Stomach (tissue), 9 donors: ENCODE measurements around the gene CFAP100. TPM values are rescaled to one million over a fixed set of nuclear protein-coding genes. Genes with fewer than 3 reads are reported as not detected.

Experiments used
- DNase-seq, 2 donors: peaks; one replicate each; pipeline versions ENCODE4 v3.0.0 to v3.0.0-alpha.2; 2013 to 2019
- H3K27ac ChIP-seq, 5 donors: fragments of 200-600 bp in 4 of 5; sonication (generic) in 4 of 5; one replicate each; pipeline ENCODE4 v1.5.1; 2013 to 2019; ENCODE audit warnings: mild to moderate bottlenecking in 1 of 5, moderate library complexity in 1 of 5
- H3K27me3 ChIP-seq, 3 donors: fragments of 200-600 bp; sonication (generic); one replicate each; pipeline ENCODE4 v1.5.1; 2017 to 2019; ENCODE audit warnings: mixed run types in 1 of 3
- H3K36me3 ChIP-seq, 4 donors: fragments of 200-600 bp; sonication (generic); 1 replicate in 3 of 4; 2 replicates in 1 of 4; pipeline ENCODE4 v1.5.1; 2016 to 2019
- H3K4me1 ChIP-seq, 4 donors: fragments of 200-600 bp; sonication (generic); one replicate each; pipeline ENCODE4 v1.5.1; 2016 to 2019
- H3K4me3 ChIP-seq, 4 donors: fragments of 200-600 bp; sonication (generic) in 3 of 4; one replicate each; pipeline ENCODE4 v1.5.1; 2016 to 2019; ENCODE audit warnings: mild to moderate bottlenecking in 1 of 4
- H3K9me3 ChIP-seq, 4 donors: fragments of 200-600 bp; sonication (generic); one replicate each; pipeline ENCODE4 v1.5.1; 2016 to 2019
- EP300 ChIP-seq: sonication (generic); formaldehyde crosslinking; IDR thresholded peaks from one replicate; pipeline ENCODE4 v1.6.1; 2017; ENCODE audit warnings: antibody characterized with exemption
- POLR2A ChIP-seq, 4 donors: fragments of 450-650 bp; IDR thresholded peaks; one replicate each; pipeline ENCODE4 v1.6.1; 2016; ENCODE audit warnings: antibody characterized with exemption in 4 of 4, control low read depth in 2 of 4, mild to moderate bottlenecking in 1 of 4, moderate library complexity in 1 of 4
- POLR2AphosphoS5 ChIP-seq, 3 donors: sonication (generic); formaldehyde crosslinking; IDR thresholded peaks; one replicate each; pipeline ENCODE4 v1.6.1; 2016; ENCODE audit warnings: antibody characterized with exemption in 3 of 3
- WGBS, 5 donors: extraction: QIAGEN DNeasy Blood & Tissue Kit in 3 of 5; methylation state at CpG; one replicate each; pipeline versions ENCODE4 v1.1.5 to v1.1.7; 2013 to 2018; 5-methylcytosine and 5-hydroxymethylcytosine counted together
- intact Hi-C: fragments of 100-400 bp; cut with DNase I; formaldehyde crosslinking; loops from one replicate; pipeline ENCODE4 v1.15.1; 2023; ENCODE audit warnings: low total_unique reads
- polyA plus RNA-seq, 3 donors: library from polyadenylated mRNA; stranded (reverse); fragments of 200-250 nt; gene quantifications; one replicate each; pipeline ENCODE4 v1.2.3, GENCODE V29; 2013
- total RNA-seq, 5 donors: library from RNA; depleted of rRNA; stranded (reverse); fragments of >200 nt; gene quantifications; one replicate each; pipeline versions ENCODE4 v1.1.0 to v1.2.3, GENCODE V29; 2014 to 2016
- TF ChIP-seq, protein P1 (sequence below), 7 experiments: fragments of 450-650 bp in 4 of 7; fragments of 200-600 bp in 3 of 7; sonication (generic) in 3 of 7; IDR thresholded peaks; one replicate each; pipeline ENCODE4 v1.5.1; 2016 to 2019; ENCODE audit warnings: antibody characterized with exemption in 7 of 7, control low read depth in 2 of 7, mild to moderate bottlenecking in 1 of 7
- donor health status: healthy with polysubstance abuse.
- donor health status: Bipolar disorder and iron deficiency.
- donor health status: healthy.

Gene CFAP100
- total and polyA plus RNA-seq, 8 donors, result not detected

DNA sequence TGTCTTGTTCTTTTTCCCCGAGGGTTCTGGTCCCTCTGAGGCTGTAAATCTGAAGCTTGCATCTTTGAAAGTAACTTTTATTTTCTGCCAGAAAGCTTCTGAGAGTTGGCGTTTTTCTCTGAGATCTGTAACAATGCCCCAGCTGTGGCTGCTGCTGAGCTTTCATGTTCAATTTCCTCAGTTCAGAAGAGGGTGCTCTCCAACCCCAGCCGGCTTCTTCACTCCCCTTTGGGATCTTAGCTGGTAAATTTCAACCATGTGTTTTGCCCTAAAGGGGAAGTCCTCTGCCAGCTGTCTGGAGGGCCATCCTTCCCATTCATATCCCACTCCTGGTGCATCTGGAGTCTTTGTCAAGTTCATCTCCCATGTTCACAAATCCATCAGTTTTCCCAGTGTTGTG lies 18.3 kb upstream of the CFAP100 start:
- intact Hi-C loops, result no loop called here
- H3K36me3 ChIP-seq, result no peaks in the 10 kb centered on the region

DNA sequence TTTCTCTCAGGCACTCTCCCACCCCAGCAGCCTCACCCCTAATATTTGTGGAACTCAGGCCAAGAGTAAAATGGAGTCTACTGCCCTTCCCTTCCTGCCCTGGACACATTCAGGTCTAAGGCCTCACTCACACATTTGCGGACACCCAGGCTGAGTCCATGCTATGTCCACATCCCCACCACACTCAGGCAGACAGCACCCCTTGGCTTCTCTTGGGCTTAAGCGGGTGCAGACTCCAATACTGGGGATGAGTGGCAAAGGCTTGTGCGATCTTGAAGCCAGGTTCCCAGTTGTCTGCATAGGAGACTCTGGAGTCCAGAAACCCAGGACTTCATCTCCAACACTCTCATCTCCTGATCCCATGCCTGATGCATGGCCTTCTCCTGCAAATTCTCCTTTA lies 17.5 kb upstream of the CFAP100 start:
- Histone ChIP-seq H3K9me3 (no peaks in the 10 kb centered on the region), H3K27ac (no peak overlapping the region), H3K27me3 (peaks cover 0 to 18% (median 5%) of the 10 kb centered on the region in 3 donors), H3K4me3 (no peak overlapping the region), H3K36me3 (no peaks in the 10 kb centered on the region), H3K4me1 (no peaks in the 10 kb centered on the region)
- 98 to 100% (median 99%) methylated on average over 2 to 3 of the region's 3 CpGs for WGBS, 5 donors
- intact Hi-C loops, result no loop called here
- no peak for DNase-seq
- no peak for TF ChIP-seq EP300
- no peak for TF ChIP-seq POLR2AphosphoS5 (IDR thresholded peaks at IDR 0.05)
- no peak for TF ChIP-seq POLR2A (IDR thresholded peaks at IDR 0.05)
- TF ChIP-seq, protein P1, sequence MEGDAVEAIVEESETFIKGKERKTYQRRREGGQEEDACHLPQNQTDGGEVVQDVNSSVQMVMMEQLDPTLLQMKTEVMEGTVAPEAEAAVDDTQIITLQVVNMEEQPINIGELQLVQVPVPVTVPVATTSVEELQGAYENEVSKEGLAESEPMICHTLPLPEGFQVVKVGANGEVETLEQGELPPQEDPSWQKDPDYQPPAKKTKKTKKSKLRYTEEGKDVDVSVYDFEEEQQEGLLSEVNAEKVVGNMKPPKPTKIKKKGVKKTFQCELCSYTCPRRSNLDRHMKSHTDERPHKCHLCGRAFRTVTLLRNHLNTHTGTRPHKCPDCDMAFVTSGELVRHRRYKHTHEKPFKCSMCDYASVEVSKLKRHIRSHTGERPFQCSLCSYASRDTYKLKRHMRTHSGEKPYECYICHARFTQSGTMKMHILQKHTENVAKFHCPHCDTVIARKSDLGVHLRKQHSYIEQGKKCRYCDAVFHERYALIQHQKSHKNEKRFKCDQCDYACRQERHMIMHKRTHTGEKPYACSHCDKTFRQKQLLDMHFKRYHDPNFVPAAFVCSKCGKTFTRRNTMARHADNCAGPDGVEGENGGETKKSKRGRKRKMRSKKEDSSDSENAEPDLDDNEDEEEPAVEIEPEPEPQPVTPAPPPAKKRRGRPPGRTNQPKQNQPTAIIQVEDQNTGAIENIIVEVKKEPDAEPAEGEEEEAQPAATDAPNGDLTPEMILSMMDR (IDR thresholded peaks at IDR 0.05), result no peak

More for the DNA sequence above, 18.3 kb upstream of the CFAP100 start:
- TF ChIP-seq, protein P1 (IDR thresholded peaks at IDR 0.05), result no peak
- TF ChIP-seq POLR2A (IDR thresholded peaks at IDR 0.05) (no peak), EP300 (no peak), POLR2AphosphoS5 (IDR thresholded peaks at IDR 0.05) (no peak)
- Histone ChIP-seq H3K27me3 (peaks cover 0 to 17% (median 5%) of the 10 kb centered on the region in 3 donors), H3K4me3 (no peak overlapping the region), H3K27ac (peak overlapping the region in 1 of 5 donors; percentile 29), H3K9me3 (no peaks in the 10 kb centered on the region), H3K4me1 (no peaks in the 10 kb centered on the region)
- WGBS, 5 donors, result 39 to 48% (median 41%) methylated on average over 3 of the region's 3 CpGs
- DNase-seq, result peak in 1 of 2 donors; percentile 7

DNA sequence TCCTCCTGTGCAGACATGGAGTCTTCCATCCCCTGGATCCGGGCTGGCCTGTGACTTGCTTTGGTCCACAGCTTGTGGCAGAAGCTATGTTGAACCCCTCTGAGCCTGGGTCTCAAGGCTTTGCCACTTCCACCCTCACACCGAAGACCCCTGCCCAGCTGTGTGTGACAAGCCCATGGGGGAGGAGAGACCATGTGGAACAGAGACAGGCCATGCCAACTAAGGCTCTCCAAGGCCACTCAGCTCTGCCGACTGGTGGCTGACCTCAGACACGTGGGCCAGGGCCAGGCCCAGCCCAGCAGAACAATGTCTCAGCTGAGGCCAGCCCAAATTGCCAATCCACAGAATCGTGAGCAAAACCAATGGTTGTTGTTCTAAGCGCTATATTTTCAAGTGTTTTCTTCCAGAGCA lies 16.4 kb upstream of the CFAP100 start:
- TF ChIP-seq POLR2A (IDR thresholded peaks at IDR 0.05), result no peak
- TF ChIP-seq, protein P1 (IDR thresholded peaks at IDR 0.05), result no peak
- TF ChIP-seq POLR2AphosphoS5 (IDR thresholded peaks at IDR 0.05), result no peak
- no peak for TF ChIP-seq EP300
- DNase-seq, result no peak
- Histone ChIP-seq H3K27ac (no peak overlapping the region), H3K4me3 (no peak overlapping the region), H3K9me3 (no peaks in the 10 kb centered on the region), H3K4me1 (no peaks in the 10 kb centered on the region), H3K27me3 (peaks cover 0 to 18% (median 5%) of the 10 kb centered on the region in 3 donors), H3K36me3 (no peaks in the 10 kb centered on the region)
- WGBS, 5 donors, result 65 to 81% (median 71%) methylated on average over 6 of the region's 6 CpGs
- intact Hi-C loops, result no loop called here

DNA sequence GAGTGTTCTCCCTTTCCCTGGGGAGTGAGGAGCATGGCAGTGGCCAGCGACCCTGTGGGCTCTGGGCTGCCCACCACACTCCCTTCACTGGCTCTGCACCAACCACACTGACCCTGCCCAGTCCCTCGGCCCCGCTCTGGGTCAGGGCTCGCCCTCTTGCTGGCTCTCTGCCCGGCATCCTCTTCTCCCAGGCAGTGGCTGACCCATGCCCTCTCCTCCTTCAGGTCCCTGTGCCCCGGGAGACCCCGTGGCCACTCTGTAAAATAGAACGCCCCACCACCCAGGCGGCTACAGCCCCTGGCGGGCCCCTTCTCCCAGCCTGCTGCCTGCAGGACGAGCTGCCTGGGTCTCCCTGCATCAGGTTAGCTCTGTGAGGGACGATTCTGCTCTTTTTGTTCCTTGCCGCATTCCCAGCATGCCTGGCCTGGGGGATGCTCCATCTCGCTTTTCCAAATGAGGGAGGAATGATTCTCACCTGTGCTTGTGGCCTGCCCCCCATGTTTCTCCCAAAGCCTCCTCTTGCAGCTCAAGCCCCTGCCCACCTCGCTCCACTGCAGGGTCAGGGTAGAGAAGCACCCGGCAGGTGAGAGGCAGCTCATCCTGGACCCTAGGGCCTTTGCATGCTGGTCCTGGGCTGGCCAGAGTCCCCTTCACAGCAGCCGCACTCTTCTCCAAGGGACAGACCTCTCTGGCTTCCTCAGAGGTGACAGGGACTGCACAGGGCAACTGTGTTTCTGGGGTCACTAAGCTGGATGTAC lies 14.5 kb upstream of the CFAP100 start:
- TF ChIP-seq POLR2A (IDR thresholded peaks at IDR 0.05) (no peak), EP300 (no peak), POLR2AphosphoS5 (IDR thresholded peaks at IDR 0.05) (no peak)
- no peaks in the 10 kb centered on the region for H3K36me3 ChIP-seq
- H3K27me3 ChIP-seq, result peaks cover 0 to 18% (median 5%) of the 10 kb centered on the region in 3 donors
- intact Hi-C loops, result no loop called here
- WGBS, 5 donors, result 67 to 79% (median 68%) methylated on average over 3 to 17 of the region's 17 CpGs
- no peak overlapping the region for H3K27ac ChIP-seq
- no peaks in the 10 kb centered on the region for H3K9me3 ChIP-seq
- no peak overlapping the region for H3K4me3 ChIP-seq
- peak in 1 of 2 donors; percentile 20 for DNase-seq
- no peaks in the 10 kb centered on the region for H3K4me1 ChIP-seq

DNA sequence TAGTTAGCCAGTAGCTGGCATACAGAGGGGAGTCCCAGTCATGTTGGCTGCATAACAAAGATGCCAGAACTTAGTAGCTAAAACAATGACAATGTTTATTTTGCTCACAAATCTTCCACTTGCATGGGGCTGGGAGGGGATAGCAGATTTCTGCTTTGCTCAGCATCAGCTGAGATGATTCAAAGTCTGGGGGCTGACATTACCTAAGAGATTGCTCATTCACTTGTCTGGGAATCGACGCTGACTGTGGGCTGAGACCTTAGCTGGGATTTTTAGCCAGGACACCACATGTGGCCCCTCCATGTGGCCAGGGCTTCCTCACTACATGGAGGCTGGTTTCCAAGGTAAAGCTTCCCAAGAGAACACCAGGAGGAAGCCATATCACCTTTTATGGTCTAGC lies 12.7 kb upstream of the CFAP100 start:
- H3K4me1 ChIP-seq, result no peaks in the 10 kb centered on the region
- DNase-seq, result no peak
- WGBS, 5 donors, result 22 to 86% (median 37%) methylated on average over 2 of the region's 2 CpGs
- H3K27me3 ChIP-seq, result peaks cover 0 to 18% (median 5%) of the 10 kb centered on the region in 3 donors
- H3K4me3 ChIP-seq, result no peak overlapping the region
- intact Hi-C loops, result no loop called here
- no peak overlapping the region for H3K27ac ChIP-seq
- no peak for TF ChIP-seq POLR2A (IDR thresholded peaks at IDR 0.05)
- TF ChIP-seq EP300, result no peak
- no peak for TF ChIP-seq POLR2AphosphoS5 (IDR thresholded peaks at IDR 0.05)
- TF ChIP-seq, protein P1 (IDR thresholded peaks at IDR 0.05), result no peak
- no peaks in the 10 kb centered on the region for H3K36me3 ChIP-seq
- H3K9me3 ChIP-seq, result no peaks in the 10 kb centered on the region
